ENCODE results near the gene DUSP1. TPM values are rescaled to one million over a fixed set of nuclear protein-coding genes. Genes with fewer than 3 reads are reported as not detected.

The DUSP1 gene
- total and polyA plus RNA-seq, 2 of the 4 experiments (the other 2 are of a cell fraction) = 304 to 467 TPM

- Histone ChIP-seq H2BK15ac (ENCODE audit: low read depth, low read length) (0 out of 3 replicates have a peak overlapping the region, but pooled peaks have one; percentile 56), H3K9ac (ENCODE audit: low read depth, low read length) (no peak overlapping the region), H3K4me2 (ENCODE audit: low read depth, low read length) (no peak overlapping the region), H3K4me1 (ENCODE audit: control insufficient read depth, insufficient read depth, low read length) (peaks cover 16% of the 10 kb centered on the region), H3K56ac (ENCODE audit: extremely low read depth, insufficient read depth, low read length) (no peak overlapping the region), H2BK120ac (ENCODE audit: low read depth, low read length) (peak overlapping the region; percentile 44; the same call in 1 of the 2 replicates), H2BK5ac (ENCODE audit: low read depth, low read length, poor library complexity, severe bottlenecking) (no peak overlapping the region), H3K4ac (ENCODE audit: low read depth, low read length) (no peak overlapping the region), H3K36me3 (ENCODE audit: control insufficient read depth, insufficient read depth, low read length) (no peaks in the 10 kb centered on the region), H4K5ac (ENCODE audit: low read depth, low read length) (no peak overlapping the region), H4K20me1 (ENCODE audit: insufficient read depth, low read length) (no peaks in the 10 kb centered on the region), H2AK5ac (ENCODE audit: low read depth, low read length) (peak overlapping the region; percentile 68; the same call in 1 of the 2 replicates), H4K91ac (ENCODE audit: insufficient read depth, low read depth, low read length) (no peak overlapping the region), H3K79me1 (ENCODE audit: low read depth in 1 of 2, low read length in 2 of 2) (no peaks in the 10 kb centered on the region; a peak in 1 of 4 replicates), H3K27ac (ENCODE audit: insufficient read depth, low read length) (no peak overlapping the region), H2AK9ac (replicated peaks; ENCODE audit: low read depth, low read length, poor library complexity) (no peak overlapping the region), H3K14ac (replicated peaks; ENCODE audit: low read depth, low read length) (no peak overlapping the region), H3K9me3 (ENCODE audit: control insufficient read depth, insufficient read depth, low read length) (no peaks in the 10 kb centered on the region), H2BK20ac (ENCODE audit: low read depth, low read length) (no peak overlapping the region), H3K27me3 (ENCODE audit: control insufficient read depth, insufficient read depth, low read length) (no peaks in the 10 kb centered on the region), H4K8ac (ENCODE audit: low read depth in 2 of 2, low read length in 2 of 2) (no peak overlapping the region), H3K23ac (ENCODE audit: low read depth, low read length) (peak overlapping the region; percentile 52; the same call in 1 of the 2 replicates), H3K9me1 (ENCODE audit: insufficient read depth, low read length) (0 out of 2 replicates have a peak, but pooled peaks cover 8% of the 10 kb centered on the region), H2AFZ (replicated peaks; ENCODE audit: low read length, poor library complexity) (no peak overlapping the region), H3K18ac (ENCODE audit: low read depth, low read length) (no peak overlapping the region), H3K4me3 (ENCODE audit: insufficient read depth, low read depth, low read length) (no peak overlapping the region)
- TF ChIP-seq USF2 (IDR thresholded peaks at IDR 0.05; ENCODE audit: low read depth, low read length) (no peak), SMC3 (IDR thresholded peaks at IDR 0.05; ENCODE audit: low read depth, low read length) (no peak), RCOR1 (IDR thresholded peaks at IDR 0.05; ENCODE audit: insufficient replicate concordance, low read length) (no peak), BHLHE40 (IDR thresholded peaks at IDR 0.05; ENCODE audit: low read depth, low read length) (no peak), CEBPB (IDR thresholded peaks at IDR 0.05; ENCODE audit: low read depth, low read length) (no peak), FOS (IDR thresholded peaks at IDR 0.05; ENCODE audit: low read depth, low read length) (no peak), CHD1 (IDR thresholded peaks at IDR 0.05; ENCODE audit: low read depth, low read length) (no peak), POLR2A (IDR thresholded peaks at IDR 0.05; ENCODE audit: low read depth, low read length) (no peak), MXI1 (IDR thresholded peaks at IDR 0.05; ENCODE audit: borderline replicate concordance, low read depth, low read length) (no peak), MAZ (IDR thresholded peaks at IDR 0.05; ENCODE audit: borderline replicate concordance, low read depth, low read length) (no peak), ELK1 (IDR thresholded peaks at IDR 0.05; ENCODE audit: borderline replicate concordance, low read depth, low read length) (no peak), NFE2L2 (IDR thresholded peaks at IDR 0.05; ENCODE audit: low read depth, low read length) (no peak), RAD21 (IDR thresholded peaks at IDR 0.05; ENCODE audit: low read length) (no peak), CTCF (conservative IDR thresholded peaks at IDR 0.05; ENCODE audit: low read depth, low read length) (no peak), RFX5 (IDR thresholded peaks at IDR 0.05; ENCODE audit: low read depth, low read length) (no peak), MAFK (IDR thresholded peaks at IDR 0.05; ENCODE audit: low read depth, low read length) (no peak)
- ATAC-seq (ENCODE audit: low read depth) (no peak), DNase-seq (no peak)
- POLR2A ChIA-PET (ENCODE audit: unreplicated experiment) = no interaction called here
- dilution Hi-C loops (cut with HindIII; ENCODE audit: low sequenced_read_pairs, unreplicated experiment) (no loop called here), in situ Hi-C loops (cut with MboI; ENCODE audit: low sequenced_read_pairs) (no loop called here), intact Hi-C loops (cut with micrococcal nuclease) (no loop called here)
- CTCF ChIA-PET = no interaction called here
- BruUV-seq (replicated peaks) = no TSS peak
- WGBS, 2 experiments (ENCODE audit: extremely low coverage in 2 of 2, insufficient read length in 1 of 2) = no CpG with 5 or more reads among the region's 6 CpGs
Measured at GRCh38 chr5:172739375-172739774, 31.6 kb downstream of the DUSP1 start.
